Activated CD4-positive, alpha-beta memory T cell treated with anti-CD3 and anti-CD28 coated beads for 36 hours (primary cell): Measurements from ENCODE around the gene SHOX. TPM values are rescaled to one million over a fixed set of nuclear protein-coding genes. Genes with fewer than 3 reads are reported as not detected.
"Not testable (repeated sequence)": the region's sequence is repeated elsewhere in the genome, so short reads cannot be mapped to it uniquely, and the experiment has no call there.

Source experiments
- CTCF ChIA-PET: fragments of 350-600 bp; sonication (Branson Sonifier 250); formaldehyde crosslinking; loops from one replicate; lab custom pipeline; 2021; ENCODE audit warnings: antibody characterized with exemption, inconsistent platforms; lab: Charles Lee
- POLR2A ChIA-PET: fragments of 350-600 bp; sonication (Branson Sonifier 250); formaldehyde crosslinking; loops from one replicate; lab custom pipeline; 2021; ENCODE audit warnings: antibody characterized with exemption; lab: Charles Lee
- DNase-seq: peaks from one replicate; pipeline ENCODE4 v3.0.0-alpha.2; 2020
- H3K27ac Mint-ChIP-seq: one replicate; pipeline ENCODE4 v1.8.0; 2021; ENCODE audit warnings: mixed read lengths
- H3K27me3 Mint-ChIP-seq: one replicate; pipeline ENCODE4 v1.8.0; 2021; ENCODE audit warnings: mixed read lengths
- H3K36me3 Mint-ChIP-seq: one replicate; pipeline ENCODE4 v1.8.0; 2021; ENCODE audit warnings: mixed read lengths
- H3K4me1 Mint-ChIP-seq: one replicate; pipeline ENCODE4 v1.8.0; 2021; ENCODE audit warnings: low read depth, mixed read lengths
- H3K4me3 Mint-ChIP-seq: one replicate; pipeline ENCODE4 v1.8.0; 2021; ENCODE audit warnings: mild to moderate bottlenecking, mixed read lengths
- H3K9me3 Mint-ChIP-seq: one replicate; pipeline ENCODE4 v1.8.0; 2021; ENCODE audit warnings: mixed read lengths
- intact Hi-C: fragments of 100-400 bp; cut with micrococcal nuclease; formaldehyde crosslinking; loops from one replicate; pipeline ENCODE4 v1.15.1; 2023
- total RNA-seq, 2 experiments: library from RNA; stranded (reverse); gene quantifications; one replicate each; pipeline ENCODE4 v1.2.3, GENCODE V29; 2021

Gene SHOX
- total RNA-seq, 2 experiments from 2014 or later, result not detected

- ChIA-PET POLR2A (no interaction called here), CTCF (no interaction called here)
- Mint-ChIP-seq H3K27ac (no peak overlapping the region), H3K4me3 (no peak overlapping the region), H3K27me3 (peaks cover 32% of the 10 kb centered on the region), H3K36me3 (no peaks in the 10 kb centered on the region), H3K9me3 (no peaks in the 10 kb centered on the region), H3K4me1 (peaks cover 8% of the 10 kb centered on the region)
- intact Hi-C loops, result no loop called here
- DNase-seq, result no peak
These were observed 5.4 kb upstream of the SHOX start for GRCh38 chrX:625137-625691.

DNA sequence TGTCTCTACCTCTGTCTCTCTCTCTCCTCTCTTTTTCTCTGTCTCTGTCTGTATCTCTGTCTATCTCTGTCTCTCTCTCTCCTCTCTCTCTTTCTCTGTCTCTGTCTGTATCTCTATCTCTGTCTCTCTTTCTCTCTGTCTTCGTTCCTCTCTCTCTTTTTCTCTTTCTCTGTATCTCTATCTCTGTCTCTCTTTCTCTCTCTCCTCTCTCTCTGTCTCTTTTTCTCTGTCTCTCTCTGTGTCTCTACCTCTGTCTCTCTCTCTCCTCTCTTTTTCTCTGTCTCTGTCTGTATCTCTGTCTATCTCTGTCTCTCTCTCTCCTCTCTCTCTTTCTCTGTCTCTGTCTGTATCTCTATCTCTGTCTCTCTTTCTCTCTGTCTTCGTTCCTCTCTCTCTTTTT lies 4.5 kb upstream of the SHOX start:
- CTCF ChIA-PET, H3K36me3 Mint-ChIP-seq, POLR2A ChIA-PET, H3K27ac Mint-ChIP-seq, H3K4me3 Mint-ChIP-seq, H3K9me3 Mint-ChIP-seq, DNase-seq, H3K4me1 Mint-ChIP-seq, intact Hi-C loops: not testable (repeated sequence)
- H3K27me3 Mint-ChIP-seq, result peaks cover 36% of the 10 kb centered on the region

- no peak overlapping the region for H3K27ac Mint-ChIP-seq
- intact Hi-C loops, result no loop called here
- ChIA-PET POLR2A (no interaction called here), CTCF (no interaction called here)
- no peaks in the 10 kb centered on the region for H3K36me3 Mint-ChIP-seq
- H3K9me3 Mint-ChIP-seq, result no peaks in the 10 kb centered on the region
- H3K4me1 Mint-ChIP-seq, result peaks cover 8% of the 10 kb centered on the region
- peaks cover 42% of the 10 kb centered on the region for H3K27me3 Mint-ChIP-seq
- no peak for DNase-seq
- no peak overlapping the region for H3K4me3 Mint-ChIP-seq
These were observed 3.7 kb upstream of the SHOX start for GRCh38 chrX:626745-627509.

DNA sequence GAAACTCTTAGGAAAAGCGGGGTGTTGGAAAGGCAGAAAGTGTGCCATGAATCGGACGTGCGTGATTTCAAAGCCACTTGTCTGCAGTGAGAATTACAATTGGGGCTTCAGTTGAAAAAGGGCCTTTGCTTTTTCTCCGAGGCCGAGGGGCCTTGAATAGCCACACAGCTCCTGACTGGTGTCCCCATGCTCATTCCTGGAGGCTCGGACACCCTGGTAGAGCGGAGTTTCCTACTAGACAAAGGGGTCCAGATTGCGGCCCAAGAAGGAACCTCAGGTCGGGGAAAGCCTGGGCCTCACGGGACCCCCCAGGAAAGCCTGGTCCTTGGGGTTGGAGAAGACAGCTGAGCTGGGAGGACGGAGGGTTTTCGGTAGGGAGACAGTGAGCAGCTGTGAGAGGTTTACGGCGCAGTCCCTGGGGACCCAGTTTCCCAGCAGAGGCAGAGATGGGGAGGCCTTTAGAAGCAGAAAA lies 3.0 kb upstream of the SHOX start:
- ChIA-PET CTCF (no interaction called here), POLR2A (no interaction called here)
- Mint-ChIP-seq H3K27me3 (peaks cover 41% of the 10 kb centered on the region), H3K4me1 (peaks cover 8% of the 10 kb centered on the region), H3K4me3 (no peak overlapping the region), H3K36me3 (no peaks in the 10 kb centered on the region), H3K9me3 (no peaks in the 10 kb centered on the region), H3K27ac (no peak overlapping the region)
- no peak for DNase-seq
- intact Hi-C loops, result no loop called here

DNA sequence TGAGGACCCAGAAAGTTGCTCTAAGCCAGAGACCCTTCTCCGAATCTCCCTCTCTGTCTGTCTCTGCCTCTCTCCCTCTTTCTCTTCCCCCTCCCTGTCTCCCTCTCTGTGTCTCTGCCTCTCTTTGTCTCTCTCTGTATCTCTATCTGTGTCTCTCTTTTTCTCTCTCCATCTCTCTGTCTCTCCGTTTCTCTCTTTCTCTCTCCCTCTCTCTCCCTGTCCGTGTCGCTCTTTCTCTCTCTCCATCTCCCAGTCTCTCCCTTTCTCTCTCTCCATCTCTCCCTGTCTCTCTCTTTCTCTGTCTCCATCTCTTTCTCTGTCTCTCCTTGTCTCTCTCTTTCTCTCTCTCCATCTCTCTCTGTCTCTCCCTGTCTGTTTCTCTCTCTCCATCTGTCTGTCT lies 2.6 kb upstream of the SHOX start:
- CTCF ChIA-PET, result no interaction called here
- peaks cover 44% of the 10 kb centered on the region for H3K27me3 Mint-ChIP-seq

DNA sequence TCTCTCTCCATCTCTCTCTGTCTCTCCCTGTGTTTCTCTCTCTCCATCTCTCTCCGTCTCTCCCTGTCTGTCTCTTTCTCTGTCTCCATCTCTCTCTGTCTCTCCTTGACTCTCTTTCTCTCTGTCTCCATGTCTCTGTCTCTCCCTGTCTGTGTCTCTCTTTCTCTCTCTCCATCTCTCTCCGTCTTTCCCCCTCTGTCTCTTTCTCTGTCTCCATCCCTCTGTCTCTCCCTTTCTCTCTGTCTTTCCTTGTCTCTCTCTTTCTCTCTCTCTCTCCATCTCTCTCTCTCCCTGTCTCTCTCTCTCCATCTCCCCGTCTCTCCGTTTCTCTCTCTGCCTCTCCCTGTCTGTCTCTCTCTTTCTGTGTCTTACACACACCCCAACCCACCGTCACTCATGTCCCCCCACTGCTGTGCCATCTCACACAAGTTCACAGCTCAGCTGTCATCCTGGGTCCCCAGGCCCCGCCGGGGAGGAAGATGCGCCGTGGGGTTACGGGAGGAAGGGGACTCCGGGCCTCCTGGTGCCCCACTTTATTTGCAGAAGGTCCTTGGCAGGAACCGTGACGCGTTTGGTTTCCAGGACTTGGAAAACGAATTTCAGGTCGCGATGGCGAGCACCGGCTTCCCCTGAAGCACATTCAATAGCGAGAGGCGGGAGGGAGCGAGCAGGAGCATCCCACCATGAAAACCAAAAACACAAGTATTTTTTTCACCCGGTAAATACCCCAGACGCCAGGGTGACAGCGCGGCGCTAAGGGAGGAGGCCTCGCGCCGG lies 1.2 kb upstream of the SHOX start:
- CTCF ChIA-PET, result no interaction called here
- Mint-ChIP-seq H3K36me3 (no peaks in the 10 kb centered on the region), H3K4me3 (no peak overlapping the region), H3K4me1 (peaks cover 5% of the 10 kb centered on the region), H3K27me3 (peaks cover 56% of the 10 kb centered on the region), H3K27ac (no peak overlapping the region), H3K9me3 (no peaks in the 10 kb centered on the region)
- DNase-seq, result no peak
- intact Hi-C loops, result no loop called here
- POLR2A ChIA-PET, result no interaction called here

More for the DNA sequence above, 2.6 kb upstream of the SHOX start:
- H3K36me3 Mint-ChIP-seq, result no peaks in the 10 kb centered on the region
- no peaks in the 10 kb centered on the region for H3K9me3 Mint-ChIP-seq
- H3K4me3 Mint-ChIP-seq, result no peak overlapping the region
- DNase-seq, result no peak
- intact Hi-C loops, result no loop called here
- peaks cover 8% of the 10 kb centered on the region for H3K4me1 Mint-ChIP-seq
- POLR2A ChIA-PET, result no interaction called here
- H3K27ac Mint-ChIP-seq, result no peak overlapping the region

- ChIA-PET CTCF (no interaction called here), POLR2A (no interaction called here)
- no peak overlapping the region for H3K4me3 Mint-ChIP-seq
These were observed 482 bp upstream of the SHOX start for GRCh38 chrX:630007-630611.

DNA sequence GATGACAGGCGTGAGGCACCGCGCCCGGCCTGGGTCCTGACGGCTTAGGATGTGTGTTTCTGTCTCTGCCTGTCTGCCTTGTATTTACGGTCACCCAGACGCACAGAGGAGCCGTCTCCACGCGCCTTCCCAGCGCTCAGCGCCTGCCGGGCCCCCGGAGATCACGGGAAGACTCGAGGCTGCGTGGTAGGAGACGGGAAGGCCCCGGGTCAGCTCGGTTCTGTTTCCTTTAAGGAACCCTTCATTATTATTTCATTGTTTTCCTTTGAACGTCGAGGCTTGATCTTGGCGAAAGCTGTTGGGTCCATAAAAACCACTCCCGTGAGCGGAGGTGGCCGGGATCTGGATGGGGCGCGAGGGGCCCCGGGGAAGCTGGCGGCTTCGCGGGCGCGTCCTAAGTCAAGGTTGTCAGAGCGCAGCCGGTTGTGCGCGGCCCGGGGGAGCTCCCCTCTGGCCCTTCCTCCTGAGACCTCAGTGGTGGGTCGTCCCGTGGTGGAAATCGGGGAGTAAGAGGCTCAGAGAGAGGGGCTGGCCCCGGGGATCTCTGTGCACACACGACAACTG lies 1.3 kb downstream of the SHOX start:
- H3K27ac Mint-ChIP-seq, result no peak overlapping the region
- intact Hi-C loops, result no loop called here
- no peak overlapping the region for H3K4me3 Mint-ChIP-seq
- ChIA-PET CTCF (no interaction called here), POLR2A (no interaction called here)
- H3K4me1 Mint-ChIP-seq, result peaks cover 3% of the 10 kb centered on the region
- H3K9me3 Mint-ChIP-seq, result no peaks in the 10 kb centered on the region
- no peak for DNase-seq
- no peaks in the 10 kb centered on the region for H3K36me3 Mint-ChIP-seq
- peaks cover 55% of the 10 kb centered on the region for H3K27me3 Mint-ChIP-seq

More at GRCh38 chrX:630007-630611, 482 bp upstream of the SHOX start:
- Mint-ChIP-seq H3K36me3 (no peaks in the 10 kb centered on the region), H3K9me3 (no peaks in the 10 kb centered on the region), H3K4me1 (peaks cover 3% of the 10 kb centered on the region), H3K27me3 (peaks cover 54% of the 10 kb centered on the region), H3K27ac (no peak overlapping the region)
- intact Hi-C loops, result no loop called here
- no peak for DNase-seq

DNA sequence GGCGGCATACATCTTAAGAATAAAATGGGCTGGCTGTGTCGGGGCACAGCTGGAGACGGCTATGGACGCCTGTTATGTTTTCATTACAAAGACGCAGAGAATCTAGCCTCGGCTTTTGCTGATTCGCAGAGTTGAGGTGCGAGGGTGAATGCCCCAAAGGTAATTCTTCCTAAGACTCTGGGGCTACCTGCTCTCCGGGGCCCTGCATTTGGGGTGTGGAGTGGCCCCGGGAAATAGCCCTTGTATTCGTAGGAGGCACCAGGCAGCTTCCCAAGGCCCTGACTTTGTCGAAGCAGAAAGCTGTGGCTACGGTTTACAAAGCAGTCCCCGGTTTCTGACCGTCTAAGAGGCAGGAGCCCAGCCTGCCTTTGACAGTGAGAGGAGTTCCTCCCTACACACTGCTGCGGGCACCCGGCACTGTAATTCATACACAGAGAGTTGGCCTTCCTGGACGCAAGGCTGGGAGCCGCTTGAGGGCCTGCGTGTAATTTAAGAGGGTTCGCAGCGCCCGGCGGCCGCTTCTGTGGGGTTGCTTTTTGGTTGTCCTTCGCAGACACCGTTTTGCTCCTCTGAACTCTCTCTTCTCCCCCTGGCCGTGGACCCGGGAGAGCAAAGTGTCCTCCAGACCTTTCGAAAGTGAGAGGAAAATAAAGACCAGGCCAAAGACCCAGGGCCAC lies 1.9 kb downstream of the SHOX start:
- intact Hi-C loops, result no loop called here
- no peaks in the 10 kb centered on the region for H3K9me3 Mint-ChIP-seq
- DNase-seq, result no peak
- no peaks in the 10 kb centered on the region for H3K36me3 Mint-ChIP-seq
- H3K4me1 Mint-ChIP-seq, result peaks cover 3% of the 10 kb centered on the region
- H3K27ac Mint-ChIP-seq, result no peak overlapping the region
- ChIA-PET CTCF (no interaction called here), POLR2A (no interaction called here)
- H3K4me3 Mint-ChIP-seq, result no peak overlapping the region
- peaks cover 57% of the 10 kb centered on the region for H3K27me3 Mint-ChIP-seq

- Mint-ChIP-seq H3K27ac (no peak overlapping the region), H3K9me3 (no peaks in the 10 kb centered on the region), H3K4me1 (peaks cover 7% of the 10 kb centered on the region), H3K36me3 (no peaks in the 10 kb centered on the region), H3K4me3 (no peak overlapping the region), H3K27me3 (peaks cover 60% of the 10 kb centered on the region)
- CTCF ChIA-PET, result no interaction called here
- intact Hi-C loops, result no loop called here
- POLR2A ChIA-PET, result no interaction called here
- DNase-seq, result no peak
These were observed 2.7 kb downstream of the SHOX start for GRCh38 chrX:633043-633984.
